ENCODE results near the gene BAHCC1. TPM values are rescaled to one million over a fixed set of nuclear protein-coding genes. Genes with fewer than 3 reads are reported as not detected.

BAHCC1 gene
- total and polyA plus RNA-seq, 9 of the 15 experiments (the other 6 are each of a cell fraction or from before 2014, with no cell fraction given), result 0.14 to 26.9 (median 5.0) TPM

DNA sequence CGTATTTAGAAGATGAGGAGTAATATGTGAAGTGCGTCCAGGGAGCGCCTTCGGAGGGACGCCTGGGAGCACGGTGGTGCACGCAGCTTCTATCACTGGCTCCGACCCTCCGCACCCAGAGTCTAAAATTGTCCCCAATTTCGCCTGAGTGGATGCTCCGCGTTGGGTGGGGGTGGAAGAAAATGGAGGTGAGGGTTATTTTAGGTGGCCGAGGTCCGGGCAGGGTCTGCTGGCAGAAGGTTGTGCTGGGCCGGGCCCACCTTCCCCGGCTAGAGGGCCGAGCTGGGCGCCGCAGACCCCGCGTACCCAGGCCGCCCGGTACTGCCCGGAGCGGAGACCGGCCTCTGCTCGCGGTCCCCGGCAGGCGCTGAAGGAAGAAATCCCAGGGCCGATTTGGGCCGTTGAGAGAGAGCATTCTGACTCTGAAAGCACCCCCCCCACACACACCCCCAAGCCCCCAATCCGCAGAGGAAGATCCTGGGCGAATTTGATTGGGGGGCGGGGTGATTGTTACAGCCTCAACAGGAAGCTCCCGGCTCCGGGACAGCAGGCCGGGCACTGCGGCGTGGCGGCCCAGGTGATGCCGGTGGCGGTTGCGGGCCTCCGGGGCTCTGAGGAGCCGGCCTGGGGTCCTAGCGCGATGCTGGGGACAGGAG is 3.0 kb downstream of the BAHCC1 start:
- Histone ChIP-seq H2AFZ (ENCODE audit: low read depth, low read length) (no peak overlapping the region), H3K9me1 (ENCODE audit: control insufficient read depth, insufficient read depth, low read length) (no peaks in the 10 kb centered on the region), H3K9ac (ENCODE audit: insufficient read depth in 1 of 2, low read depth in 2 of 2, low read length in 2 of 2) (peak overlapping the region in 1 of 2 experiments; percentile 96; a peak in 3 of 4 replicates), H4K20me1 (replicated peaks; ENCODE audit: control insufficient read depth, insufficient read depth, low read length) (no peaks in the 10 kb centered on the region), H3K36me3 (ENCODE audit: control insufficient read depth, insufficient read depth, low read length) (peaks cover 22% of the 10 kb centered on the region; the same call in 2 of the 3 replicates), H3K4me3 (peak overlapping the region; percentile 84), H3K4me1 (replicated peaks in 1 of 2; ENCODE audit: control insufficient read depth in 2 of 2, insufficient read depth in 2 of 2, low read length in 2 of 2) (peaks cover 26 to 84% of the 10 kb centered on the region in 2 experiments), H3K9me3 (replicated peaks; ENCODE audit: control insufficient read depth, insufficient read depth, low read depth, low read length) (no peaks in the 10 kb centered on the region), H3K27me3 (ENCODE audit: control insufficient read depth in 2 of 2, insufficient read depth in 2 of 2, low read length in 2 of 2) (no peaks in the 10 kb centered on the region), H3K79me2 (ENCODE audit: control insufficient read depth, insufficient read depth, low read length) (peaks cover 52% of the 10 kb centered on the region), H3K27ac (ENCODE audit: extremely low read depth, low read depth, low read length) (no peak overlapping the region; the same call in 2 of the 3 replicates), H3K4me2 (ENCODE audit: insufficient read depth, low read length) (no peak overlapping the region; the same call in 1 of the 2 replicates)
- no peak for DNase-seq (ENCODE audit: extremely low read depth in 1 of 4, low spot score in 3 of 4)
- intact Hi-C loops (cut with micrococcal nuclease) (no loop called here), in situ Hi-C loops (cut with MboI) (no loop called here)
- WGBS (ENCODE audit: insufficient coverage, low coverage, missing lambda C conversion rate), result 93% methylated on average over 19 of the region's 48 CpGs
- POLR2A ChIA-PET, result interaction anchor here (0.6 to 1.1 kb wide), 4 partner anchors 11 to 70 kb away, joined by 3 to 4 read pairs (median 3); no protein-coding TSS in a partner anchor
- CTCF ChIA-PET (ENCODE audit: low intra/inter-chr PET ratio), result no interaction called here
- TSS peak; percentile 27 for BruUV-seq (replicated peaks)
- no peak for FAIRE-seq
- ATAC-seq, result no peak
- TF ChIP-seq HDAC6 (IDR thresholded peaks at IDR 0.05; ENCODE audit: low read depth, low read length), result no peak
- peak; percentile 14 for TF ChIP-seq HNRNPLL (IDR thresholded peaks at IDR 0.05; ENCODE audit: low read depth, low read length, poor library complexity, severe bottlenecking)
- peak; percentile 71 for TF ChIP-seq PCBP1 (IDR thresholded peaks at IDR 0.05; ENCODE audit: low read depth, low read length, poor library complexity, severe bottlenecking)
- no peak for TF ChIP-seq DMBX1 (CRISPR knock-in tag; IDR thresholded peaks at IDR 0.05; ENCODE audit: borderline replicate concordance)
- TF ChIP-seq, protein P1, sequence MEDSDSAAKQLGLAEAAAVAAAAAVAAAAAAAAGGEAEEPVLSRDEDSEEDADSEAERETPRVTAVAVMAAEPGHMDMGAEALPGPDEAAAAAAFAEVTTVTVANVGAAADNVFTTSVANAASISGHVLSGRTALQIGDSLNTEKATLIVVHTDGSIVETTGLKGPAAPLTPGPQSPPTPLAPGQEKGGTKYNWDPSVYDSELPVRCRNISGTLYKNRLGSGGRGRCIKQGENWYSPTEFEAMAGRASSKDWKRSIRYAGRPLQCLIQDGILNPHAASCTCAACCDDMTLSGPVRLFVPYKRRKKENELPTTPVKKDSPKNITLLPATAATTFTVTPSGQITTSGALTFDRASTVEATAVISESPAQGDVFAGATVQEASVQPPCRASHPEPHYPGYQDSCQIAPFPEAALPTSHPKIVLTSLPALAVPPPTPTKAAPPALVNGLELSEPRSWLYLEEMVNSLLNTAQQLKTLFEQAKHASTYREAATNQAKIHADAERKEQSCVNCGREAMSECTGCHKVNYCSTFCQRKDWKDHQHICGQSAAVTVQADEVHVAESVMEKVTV (CRISPR knock-in tag; IDR thresholded peaks at IDR 0.05), result no peak
- TF ChIP-seq HIVEP1 (CRISPR knock-in tag; IDR thresholded peaks at IDR 0.05), result no peak
- no peak for TF ChIP-seq ARHGAP35 (IDR thresholded peaks at IDR 0.05; ENCODE audit: partially characterized antibody)
- TF ChIP-seq POLR2G (IDR thresholded peaks at IDR 0.05; ENCODE audit: low read depth, low read length), result 0 out of 2 replicates have a peak, but pooled peaks have one; percentile 21
- TF ChIP-seq ZNF143 (CRISPR knock-in tag; IDR thresholded peaks at IDR 0.05), result no peak
- TF ChIP-seq ATF7 (IDR thresholded peaks at IDR 0.05), result no peak
- TF ChIP-seq ZFX (CRISPR knock-in tag; IDR thresholded peaks at IDR 0.05), result peak; percentile 44
- TF ChIP-seq KDM4B (IDR thresholded peaks at IDR 0.05; ENCODE audit: borderline replicate concordance in 2 of 2, low read depth in 1 of 2), result no peak
- TF ChIP-seq YY1 (IDR thresholded peaks at IDR 0.05; ENCODE audit: borderline replicate concordance in 1 of 3, control insufficient read depth in 1 of 3, extremely low read depth in 1 of 3, insufficient read depth in 3 of 3, insufficient read length in 1 of 3, insufficient replicate concordance in 2 of 3, low read depth in 1 of 3, low read length in 2 of 3), result no peak
- TF ChIP-seq, protein P2, sequence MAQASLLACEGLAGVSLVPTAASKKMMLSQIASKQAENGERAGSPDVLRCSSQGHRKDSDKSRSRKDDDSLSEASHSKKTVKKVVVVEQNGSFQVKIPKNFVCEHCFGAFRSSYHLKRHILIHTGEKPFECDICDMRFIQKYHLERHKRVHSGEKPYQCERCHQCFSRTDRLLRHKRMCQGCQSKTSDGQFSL (CRISPR knock-in tag; IDR thresholded peaks at IDR 0.05), result peak; percentile 23; the same call in 1 of the 2 replicates
- TF ChIP-seq, protein P2 (tag; IDR thresholded peaks at IDR 0.05), result no peak
- TF ChIP-seq RCOR1 (IDR thresholded peaks at IDR 0.05; ENCODE audit: borderline replicate concordance in 1 of 2, low read depth in 2 of 2, low read length in 2 of 2), result no peak
- TF ChIP-seq, protein P3, sequence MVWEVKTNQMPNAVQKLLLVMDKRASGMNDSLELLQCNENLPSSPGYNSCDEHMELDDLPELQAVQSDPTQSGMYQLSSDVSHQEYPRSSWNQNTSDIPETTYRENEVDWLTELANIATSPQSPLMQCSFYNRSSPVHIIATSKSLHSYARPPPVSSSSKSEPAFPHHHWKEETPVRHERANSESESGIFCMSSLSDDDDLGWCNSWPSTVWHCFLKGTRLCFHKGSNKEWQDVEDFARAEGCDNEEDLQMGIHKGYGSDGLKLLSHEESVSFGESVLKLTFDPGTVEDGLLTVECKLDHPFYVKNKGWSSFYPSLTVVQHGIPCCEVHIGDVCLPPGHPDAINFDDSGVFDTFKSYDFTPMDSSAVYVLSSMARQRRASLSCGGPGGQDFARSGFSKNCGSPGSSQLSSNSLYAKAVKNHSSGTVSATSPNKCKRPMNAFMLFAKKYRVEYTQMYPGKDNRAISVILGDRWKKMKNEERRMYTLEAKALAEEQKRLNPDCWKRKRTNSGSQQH (CRISPR knock-in tag; IDR thresholded peaks at IDR 0.05), result no peak
